ENCODE results near the gene ZNF432. TPM values are rescaled to one million over a fixed set of nuclear protein-coding genes. Genes with fewer than 3 reads are reported as not detected.
"Not testable (repeated sequence)": the region's sequence is repeated elsewhere in the genome, so short reads cannot be mapped to it uniquely, and the experiment has no call there.

The ZNF432 gene
- 10 to 100 TPM in 2 of 3 donors, 1 to 10 TPM in 1; 9.1 to 18.4 (median 10.3) TPM for total RNA-seq
- long read RNA-seq, donor 1, partial matches to known transcripts: 0 of 1 reads
- long read RNA-seq, donor 1, other reads (novel, unspliced or antisense): 0 of 1 reads
- long read RNA-seq, donor 2, partial matches to known transcripts: 0 of 1 reads
- long read RNA-seq, donor 2, other reads (novel, unspliced or antisense): 0 of 1 reads

DNA sequence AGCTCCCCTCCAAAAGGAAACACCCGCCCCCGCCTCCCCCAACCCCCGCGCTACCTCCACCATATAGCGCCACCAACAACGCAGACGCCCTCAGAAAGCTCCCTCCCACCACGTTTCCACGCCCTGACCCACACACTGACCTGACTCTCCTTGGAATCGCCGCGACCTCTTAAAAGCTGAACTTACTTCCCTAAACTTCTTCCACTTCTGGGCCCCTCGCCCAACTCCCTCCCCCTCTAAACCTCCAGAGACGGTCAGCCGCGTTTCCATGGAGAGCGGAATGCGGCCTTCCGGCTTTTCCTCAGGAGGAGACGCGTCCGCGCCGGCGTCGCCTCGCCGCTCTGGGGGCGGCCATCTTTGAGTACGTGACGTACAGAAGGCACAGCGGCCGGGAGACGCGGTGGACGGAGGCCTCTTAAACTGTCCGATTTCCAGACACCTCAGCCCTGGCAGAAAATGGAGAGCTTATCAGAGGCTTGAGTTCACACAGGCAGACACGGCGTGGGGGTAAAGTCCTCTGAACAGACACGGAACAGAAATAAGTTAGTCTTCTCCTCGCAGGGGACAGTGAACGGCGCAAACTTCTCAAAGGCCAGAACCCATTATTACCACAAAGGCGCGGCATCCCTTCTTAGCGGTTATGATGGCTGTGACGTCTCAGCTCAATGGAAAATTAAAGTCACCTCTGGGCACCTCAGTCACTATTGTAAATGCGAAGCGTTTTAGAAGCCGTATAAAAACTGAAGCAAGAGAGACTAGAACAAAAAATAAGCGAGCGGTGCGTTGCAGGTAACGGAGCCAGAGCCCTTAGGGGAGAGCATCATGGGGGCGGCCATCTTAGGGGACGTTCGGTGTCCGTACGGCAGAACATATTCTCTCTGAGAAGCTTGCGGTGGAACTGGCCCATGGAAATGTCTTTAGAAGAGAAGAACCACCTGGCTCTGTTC lies at the start of gene ZNF432:
Gene ZNF432 (minus strand): TSS at position 284 of the 947 bp plus-strand sequence. CDS start 1,970 bp downstream, outside the sequence.
- intact Hi-C loops (cut with DNase I, micrococcal nuclease): no loop called here
- Histone ChIP-seq H3K9me3 (peaks cover 49% of the 10 kb centered on the region), H3K36me3 (ENCODE audit: low read depth) (no peaks in the 10 kb centered on the region), H3K4me1 (ENCODE audit: low read depth) (no peaks in the 10 kb centered on the region), H3K4me3 (peak within 1 kb of the TSS; percentile 37)
- TF ChIP-seq, protein P1, sequence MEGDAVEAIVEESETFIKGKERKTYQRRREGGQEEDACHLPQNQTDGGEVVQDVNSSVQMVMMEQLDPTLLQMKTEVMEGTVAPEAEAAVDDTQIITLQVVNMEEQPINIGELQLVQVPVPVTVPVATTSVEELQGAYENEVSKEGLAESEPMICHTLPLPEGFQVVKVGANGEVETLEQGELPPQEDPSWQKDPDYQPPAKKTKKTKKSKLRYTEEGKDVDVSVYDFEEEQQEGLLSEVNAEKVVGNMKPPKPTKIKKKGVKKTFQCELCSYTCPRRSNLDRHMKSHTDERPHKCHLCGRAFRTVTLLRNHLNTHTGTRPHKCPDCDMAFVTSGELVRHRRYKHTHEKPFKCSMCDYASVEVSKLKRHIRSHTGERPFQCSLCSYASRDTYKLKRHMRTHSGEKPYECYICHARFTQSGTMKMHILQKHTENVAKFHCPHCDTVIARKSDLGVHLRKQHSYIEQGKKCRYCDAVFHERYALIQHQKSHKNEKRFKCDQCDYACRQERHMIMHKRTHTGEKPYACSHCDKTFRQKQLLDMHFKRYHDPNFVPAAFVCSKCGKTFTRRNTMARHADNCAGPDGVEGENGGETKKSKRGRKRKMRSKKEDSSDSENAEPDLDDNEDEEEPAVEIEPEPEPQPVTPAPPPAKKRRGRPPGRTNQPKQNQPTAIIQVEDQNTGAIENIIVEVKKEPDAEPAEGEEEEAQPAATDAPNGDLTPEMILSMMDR (IDR thresholded peaks at IDR 0.05): no peak
- peak; percentile 99 for ATAC-seq
- DNase-seq: peak; percentile 91 to 94 (median 94)

DNA sequence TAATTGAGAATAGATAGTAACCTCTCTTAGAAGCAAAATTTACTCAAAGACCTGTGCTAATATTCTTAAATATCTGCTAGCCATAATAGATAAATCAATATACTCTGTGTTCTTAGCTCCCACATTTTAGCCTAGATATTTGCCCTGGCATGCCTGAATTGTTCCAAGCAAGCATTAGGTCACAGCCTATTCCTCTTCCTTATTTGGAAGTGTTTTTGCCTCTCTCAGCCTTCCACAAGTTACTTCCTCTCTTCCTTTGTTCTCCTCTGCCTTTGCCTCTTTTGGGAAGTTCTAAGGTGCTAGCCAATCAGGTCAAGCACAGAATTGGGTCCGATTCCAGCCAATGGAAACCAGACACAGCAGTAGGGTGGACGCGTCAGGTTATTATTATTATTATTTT lies 47.8 kb upstream of the ZNF432 start:
- H3K9me3 ChIP-seq: peaks cover 59% of the 10 kb centered on the region
- H3K36me3 ChIP-seq (ENCODE audit: low read depth); ATAC-seq; H3K4me3 ChIP-seq; intact Hi-C loops (cut with DNase I, micrococcal nuclease); H3K4me1 ChIP-seq (ENCODE audit: low read depth); DNase-seq: not testable (repeated sequence)

DNA sequence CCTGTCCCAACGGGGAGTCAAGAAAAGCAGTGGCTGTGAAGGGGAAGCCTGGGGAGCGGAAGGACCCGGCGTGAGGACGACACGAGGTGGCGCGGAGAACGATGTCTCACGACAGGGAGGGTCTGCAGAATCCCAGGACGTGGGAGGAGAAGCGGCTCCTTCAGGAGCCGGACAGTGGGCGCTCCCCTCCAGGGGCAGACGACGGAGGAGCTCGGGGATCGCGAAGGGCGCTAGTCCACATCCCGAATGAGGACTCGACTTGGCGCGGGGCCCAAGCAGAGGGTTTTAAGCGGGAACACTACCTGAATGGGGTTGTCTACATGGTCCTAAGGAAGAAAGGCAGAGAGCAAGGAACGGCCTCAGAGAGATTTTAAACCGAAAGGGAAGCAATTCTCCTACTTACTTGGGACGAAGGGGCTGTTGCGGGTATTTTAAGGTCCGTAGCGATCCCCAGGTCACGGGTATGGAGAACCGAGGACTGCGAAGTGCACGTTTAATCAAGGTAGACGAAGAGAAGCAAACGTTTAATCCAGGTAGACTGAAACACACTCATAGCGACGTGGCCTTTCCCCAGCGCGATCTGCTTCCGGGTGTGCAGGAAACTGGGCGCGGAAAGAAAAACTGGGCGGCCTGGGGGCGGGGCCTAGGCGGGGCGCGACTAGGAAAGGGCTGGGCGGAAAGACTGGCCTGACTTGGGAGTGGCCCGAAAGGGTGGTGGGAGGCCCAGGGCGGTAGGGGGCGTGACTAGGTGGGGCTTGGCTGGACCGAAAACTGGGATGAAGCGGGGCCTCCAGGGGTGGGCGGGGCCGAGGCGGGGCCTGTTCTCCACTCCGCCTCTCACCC lies 46.8 kb upstream of the ZNF432 start, which contains the start of gene ZNF841:
Gene ZNF841 (minus strand): TSS at position 594 of the 843 bp plus-strand sequence. CDS start 10,964 bp downstream, outside the sequence.
- intact Hi-C loops (cut with DNase I, micrococcal nuclease): no loop called here
- Histone ChIP-seq H3K36me3 (ENCODE audit: low read depth) (no peaks in the 10 kb centered on the region), H3K9me3 (peaks cover 67% of the 10 kb centered on the region), H3K4me3 (peak within 1 kb of the TSS; percentile 67), H3K4me1 (ENCODE audit: low read depth) (peaks cover 9% of the 10 kb centered on the region)
- ATAC-seq (peak; percentile 99), DNase-seq (peak; percentile 94 to 95 (median 94))
- TF ChIP-seq, protein P1 (IDR thresholded peaks at IDR 0.05): no peak

DNA sequence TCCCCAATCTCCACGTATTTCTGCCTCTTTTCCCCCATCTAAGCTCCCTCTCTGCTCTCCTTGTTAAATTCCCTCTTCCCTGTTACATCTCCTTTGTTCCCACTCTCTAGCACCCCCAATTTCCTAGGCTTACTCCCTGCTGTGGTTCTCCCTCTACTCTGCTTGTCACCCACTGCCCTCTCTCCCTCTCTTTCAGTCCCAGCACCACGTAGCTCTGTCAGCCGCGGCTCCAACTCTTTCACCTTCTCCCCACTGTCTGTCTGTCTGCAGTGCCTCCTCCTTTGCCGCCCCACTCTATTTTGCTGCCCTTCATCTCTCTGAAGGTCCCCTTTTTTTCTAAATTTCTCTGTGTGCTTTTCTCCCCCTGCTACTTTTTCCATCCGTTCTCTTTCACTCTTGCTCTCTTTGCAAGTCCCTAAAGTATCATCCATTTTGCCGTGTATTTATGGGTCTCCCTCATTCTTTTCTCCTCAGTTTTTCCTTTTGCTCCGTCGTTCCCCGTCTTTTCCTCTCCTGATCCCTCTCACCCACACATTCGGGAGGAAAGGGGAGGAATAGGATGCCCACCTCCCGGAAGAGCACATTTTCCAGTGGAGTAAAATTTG lies 46.0 kb upstream of the ZNF432 start:
- DNase-seq (no peak), ATAC-seq (peak; percentile 6)
- intact Hi-C loops (cut with DNase I, micrococcal nuclease): no loop called here
- Histone ChIP-seq H3K4me3 (peak overlapping the region; percentile 67), H3K4me1 (ENCODE audit: low read depth) (peaks cover 9% of the 10 kb centered on the region), H3K9me3 (peaks cover 66% of the 10 kb centered on the region), H3K36me3 (ENCODE audit: low read depth) (no peaks in the 10 kb centered on the region)
- TF ChIP-seq, protein P1 (IDR thresholded peaks at IDR 0.05): no peak

DNA sequence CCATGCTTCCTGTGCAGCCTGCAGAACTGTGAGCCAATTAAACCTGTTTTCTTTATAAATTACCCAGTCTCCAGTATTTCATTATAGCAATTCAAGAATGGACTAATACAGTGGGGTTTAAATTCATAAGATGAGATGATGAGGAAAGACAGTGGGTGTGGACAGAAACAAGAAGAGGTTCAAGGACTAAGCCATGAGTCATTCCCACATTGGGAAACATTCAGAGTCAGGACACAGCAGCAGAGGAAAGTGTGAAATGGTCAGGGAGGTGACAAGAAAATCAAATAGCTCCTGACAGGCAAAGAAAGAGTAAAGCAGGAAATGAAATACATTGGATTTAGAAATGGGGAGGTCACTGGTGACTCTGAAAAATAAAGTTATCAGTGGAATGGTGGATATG lies 37.8 kb upstream of the ZNF432 start:
- intact Hi-C loops (cut with DNase I, micrococcal nuclease): no loop called here
- H3K4me1 ChIP-seq (ENCODE audit: low read depth): no peaks in the 10 kb centered on the region
- no peak overlapping the region for H3K4me3 ChIP-seq
- H3K9me3 ChIP-seq: peaks cover 80% of the 10 kb centered on the region
- DNase-seq (no peak), ATAC-seq (no peak)
- no peaks in the 10 kb centered on the region for H3K36me3 ChIP-seq (ENCODE audit: low read depth)
- TF ChIP-seq, protein P1 (IDR thresholded peaks at IDR 0.05): no peak

All from mucosa of descending colon (tissue), 3 donors.